H9 (cell line): ENCODE results near the gene WSCD2. TPM values are rescaled to one million over a fixed set of nuclear protein-coding genes. Genes with fewer than 3 reads are reported as not detected.

Source experiments
- DNase-seq: peaks from one replicate; pipeline ENCODE4 v3.0.0-alpha.2; 2017
- H2AFZ ChIP-seq: one replicate; pipeline ENCODE4 v1.6.1; 2013; ENCODE audit warnings: mild to moderate bottlenecking, low read length, control low read depth, moderate library complexity
- H2AK5ac ChIP-seq: 2 replicates; pipeline ENCODE4 v1.6.1; 2013; ENCODE audit warnings: low read length, control low read depth, mixed read lengths; ENCODE audit not compliant: insufficient read length
- H2BK120ac ChIP-seq: one replicate; pipeline ENCODE4 v1.6.1; 2013; ENCODE audit warnings: low read depth, mild to moderate bottlenecking, low read length, control low read depth, inconsistent platforms; ENCODE audit not compliant: poor library complexity, severe bottlenecking
- H2BK12ac ChIP-seq: 2 replicates; pipeline ENCODE4 v1.6.1; 2013; ENCODE audit warnings: low read length, control low read depth, mixed read lengths, low read depth; ENCODE audit not compliant: insufficient read length
- H2BK15ac ChIP-seq: 2 replicates; pipeline ENCODE4 v1.6.1; 2013; ENCODE audit warnings: low read depth, low read length, control low read depth
- H2BK20ac ChIP-seq: one replicate; pipeline ENCODE4 v1.6.1; 2013; ENCODE audit warnings: low read depth, mild to moderate bottlenecking, low read length, control low read depth, inconsistent platforms; ENCODE audit not compliant: poor library complexity, severe bottlenecking
- H2BK5ac ChIP-seq: 2 replicates; pipeline ENCODE4 v1.6.1; 2013; ENCODE audit warnings: low read length, control low read depth, mixed read lengths; ENCODE audit not compliant: insufficient read length
- H3K14ac ChIP-seq: 2 replicates; pipeline ENCODE4 v1.6.1; 2013; ENCODE audit warnings: low read length, control low read depth; ENCODE audit not compliant: insufficient read depth
- H3K18ac ChIP-seq: 2 replicates; pipeline ENCODE4 v1.6.1; 2013; ENCODE audit warnings: low read depth, mild to moderate bottlenecking, mixed read lengths, low read length, control low read depth; ENCODE audit not compliant: insufficient read length
- H3K23ac ChIP-seq: 2 replicates; pipeline ENCODE4 v1.6.1; 2013; ENCODE audit warnings: low read length, control low read depth, mixed read lengths, low read depth; ENCODE audit not compliant: insufficient read length
- H3K23me2 ChIP-seq: 2 replicates; pipeline ENCODE4 v1.6.1; 2013; ENCODE audit warnings: low read depth, mild to moderate bottlenecking, mixed read lengths, low read length, control low read depth; ENCODE audit not compliant: insufficient read length, poor library complexity, severe bottlenecking
- H3K27ac ChIP-seq: 2 replicates; pipeline ENCODE4 v1.5.1; 2013; ENCODE audit warnings: low read length, control low read depth, mixed read lengths, low read depth; ENCODE audit not compliant: insufficient read length
- H3K27me3 ChIP-seq: 2 replicates; pipeline ENCODE4 v1.6.1; 2013; ENCODE audit warnings: low read length, control low read depth, inconsistent platforms; ENCODE audit not compliant: insufficient read depth
- H3K4ac ChIP-seq: 2 replicates; pipeline ENCODE4 v1.6.1; 2013; ENCODE audit warnings: low read depth, mild to moderate bottlenecking, control low read depth, inconsistent platforms, low read length, moderate library complexity
- H3K4me1 ChIP-seq: 2 replicates; pipeline ENCODE4 v1.6.1; 2013; ENCODE audit warnings: low read length, control low read depth, inconsistent platforms; ENCODE audit not compliant: insufficient read depth
- H3K4me2 ChIP-seq: 2 replicates; pipeline ENCODE4 v1.6.1; 2013; ENCODE audit warnings: low read length, control low read depth, mixed read lengths; ENCODE audit not compliant: insufficient read length, insufficient read depth
- H3K56ac ChIP-seq: 2 replicates; pipeline ENCODE4 v1.6.1; 2013; ENCODE audit warnings: low read depth, mild to moderate bottlenecking, mixed read lengths, low read length, control low read depth; ENCODE audit not compliant: insufficient read length
- H3K79me1 ChIP-seq: 2 replicates; pipeline ENCODE4 v1.6.1; 2013; ENCODE audit warnings: low read depth, mild to moderate bottlenecking, moderate library complexity, low read length, control low read depth, inconsistent platforms; ENCODE audit not compliant: insufficient read depth, poor library complexity, severe bottlenecking
- H3K79me2 ChIP-seq: 2 replicates; pipeline ENCODE4 v1.6.1; 2013; ENCODE audit warnings: low read length, control low read depth, inconsistent platforms; ENCODE audit not compliant: insufficient read depth
- H3K9ac ChIP-seq: 2 replicates; pipeline ENCODE4 v1.6.1; 2013; ENCODE audit warnings: low read length, control low read depth, mixed read lengths; ENCODE audit not compliant: insufficient read length; ENCODE audit errors: extremely low read depth
- H3K9me3 ChIP-seq: one replicate; pipeline ENCODE4 v1.6.1; 2013; ENCODE audit warnings: low read depth, low read length, inconsistent platforms; ENCODE audit not compliant: control insufficient read depth
- H3T11ph ChIP-seq: one replicate; pipeline ENCODE4 v1.6.1; 2013; ENCODE audit warnings: mild to moderate bottlenecking, low read length, control low read depth, inconsistent platforms
- H4K20me1 ChIP-seq: one replicate; pipeline ENCODE4 v1.6.1; 2013; ENCODE audit not compliant: control insufficient read depth, insufficient read length, insufficient read depth
- H4K5ac ChIP-seq: 2 replicates; pipeline ENCODE4 v1.6.1; 2013; ENCODE audit warnings: low read depth, mild to moderate bottlenecking, mixed read lengths, low read length, control low read depth; ENCODE audit not compliant: insufficient read length
- H4K8ac ChIP-seq: replicated peaks from 2 replicates; pipeline ENCODE4 v1.6.1; 2013; ENCODE audit warnings: low read length, control low read depth, mixed read lengths, low read depth; ENCODE audit not compliant: insufficient read length
- H4K91ac ChIP-seq: 2 replicates; pipeline ENCODE4 v1.6.1; 2013; ENCODE audit warnings: low read depth, mild to moderate bottlenecking, moderate library complexity, mixed read lengths, low read length, control low read depth; ENCODE audit not compliant: insufficient read length
- H3K27ac Mint-ChIP-seq, 3 experiments: 2 replicates in 2 of 3; 3 replicates in 1 of 3; pipeline ENCODE4 v1.8.0; 2020 to 2021; ENCODE audit warnings: mixed read lengths in 3 of 3, mild to moderate bottlenecking in 1 of 3, moderate library complexity in 1 of 3
- H3K27me3 Mint-ChIP-seq: 2 replicates; pipeline ENCODE4 v1.8.0; 2021; ENCODE audit warnings: low read depth, mild to moderate bottlenecking, moderate library complexity, mixed read lengths
- H3K36me3 Mint-ChIP-seq, 3 experiments: 2 replicates in 2 of 3; 3 replicates in 1 of 3; pipeline ENCODE4 v1.8.0; 2020 to 2021; ENCODE audit warnings: low read depth in 3 of 3, mixed read lengths in 3 of 3; ENCODE audit not compliant: insufficient read depth in 1 of 3
- H3K4me1 Mint-ChIP-seq, 2 experiments: 2 replicates each; pipeline ENCODE4 v1.8.0; 2020; ENCODE audit warnings: mixed read lengths in 2 of 2
- H3K4me3 Mint-ChIP-seq, 2 experiments: 2 replicates in 1 of 2; 3 replicates in 1 of 2; pipeline ENCODE4 v1.8.0; 2020 to 2021; ENCODE audit warnings: mild to moderate bottlenecking in 2 of 2, mixed read lengths in 2 of 2, moderate library complexity in 1 of 2
- H3K9me3 Mint-ChIP-seq, 2 experiments: 2 replicates in 1 of 2; 3 replicates in 1 of 2; pipeline ENCODE4 v1.8.0; 2020; ENCODE audit warnings: mild to moderate bottlenecking in 2 of 2, mixed read lengths in 2 of 2, moderate library complexity in 1 of 2
- CTCF ChIP-seq: fragments of 200-600 bp; sonication (generic); conservative IDR thresholded peaks from 3 replicates; pipeline ENCODE4 v1.8.0; 2021; ENCODE audit warnings: antibody characterized with exemption, mild to moderate bottlenecking
- whole genome bisulfite sequencing: extraction: QIAGEN DNeasy Blood & Tissue Kit; methylation state at CpG from one replicate; pipeline ENCODE4 v1.1.7; 2013; ENCODE audit warnings: missing lambda C conversion rate, low lambda C conversion rate, mixed read lengths; ENCODE audit not compliant: insufficient read length; ENCODE audit errors: extremely low coverage; 5-methylcytosine and 5-hydroxymethylcytosine counted together
- total RNA-seq: library from RNA; stranded (reverse); gene quantifications from 2 replicates; pipeline ENCODE4 v1.2.1, GENCODE V29; 2021

WSCD2 gene
- total RNA-seq, 1 experiment from 2014 or later = 0.92 TPM

- no peaks in the 10 kb centered on the region for H3K79me1 ChIP-seq
- Mint-ChIP-seq H3K4me3 (no peak overlapping the region), H3K36me3 (no peaks in the 10 kb centered on the region; a peak in 2 of 7 replicates), H3K4me1 (peaks cover 10 to 13% of the 10 kb centered on the region in 2 experiments), H3K27ac (no peak overlapping the region; a peak in 1 of 7 replicates), H3K27me3 (peaks cover 12% of the 10 kb centered on the region), H3K9me3 (peaks cover 2 to 4% of the 10 kb centered on the region in 2 experiments; a peak in 3 of 5 replicates)
- H3T11ph ChIP-seq = no peak overlapping the region
- H2AK5ac ChIP-seq = no peak overlapping the region
- H3K9ac ChIP-seq = no peak overlapping the region
- no peak for DNase-seq
- H2BK12ac ChIP-seq = no peak overlapping the region
- H3K4me2 ChIP-seq = no peak overlapping the region
- no peaks in the 10 kb centered on the region for H3K9me3 ChIP-seq
- no peak overlapping the region for H2BK5ac ChIP-seq
- no peak overlapping the region for H3K14ac ChIP-seq
- no peaks in the 10 kb centered on the region for H3K27me3 ChIP-seq
- no peak overlapping the region for H4K8ac ChIP-seq
- no peaks in the 10 kb centered on the region for H3K23me2 ChIP-seq
- H3K27ac ChIP-seq = no peak overlapping the region
- H3K4ac ChIP-seq = no peak overlapping the region
- no peak overlapping the region for H3K18ac ChIP-seq
- WGBS = no CpG with 5 or more reads among the region's 2 CpGs
- no peak overlapping the region for H2BK15ac ChIP-seq
- no peak overlapping the region for H4K91ac ChIP-seq
- no peak overlapping the region for H3K23ac ChIP-seq
- no peak overlapping the region for H3K56ac ChIP-seq
- H3K79me2 ChIP-seq = no peaks in the 10 kb centered on the region
- no peak overlapping the region for H2BK20ac ChIP-seq
- TF ChIP-seq CTCF = no peak
- no peak overlapping the region for H2BK120ac ChIP-seq
- no peak overlapping the region for H4K5ac ChIP-seq
- no peak overlapping the region for H2AFZ ChIP-seq
- H4K20me1 ChIP-seq = no peaks in the 10 kb centered on the region
- no peaks in the 10 kb centered on the region for H3K4me1 ChIP-seq
Observed at GRCh38 chr12:108122644-108123043, 6.4 kb upstream of the WSCD2 start.
